OCI-LY1 (cell line): ENCODE results near the gene GUF1.

Experiments used
- H2AFZ ChIP-seq: fragments of 200-600 bp; sonication (generic), shearing (Covaris generic); 2 replicates; pipeline ENCODE4 v1.6.0; 2014; ENCODE audit warnings: antibody characterized with exemption, mild to moderate bottlenecking, low read length
- H3F3A ChIP-seq: fragments of 200-600 bp; sonication (generic), shearing (Covaris generic); 2 replicates; pipeline ENCODE4 v1.6.0; 2014; ENCODE audit warnings: mild to moderate bottlenecking, antibody characterized with exemption, low read length, moderate library complexity; ENCODE audit not compliant: insufficient read depth
- H3K27ac ChIP-seq: fragments of 200-600 bp; sonication (generic); 2 replicates; pipeline ENCODE4 v1.5.1; 2014; ENCODE audit warnings: low read length, mixed run types, mild to moderate bottlenecking, low read depth; ENCODE audit not compliant: poor library complexity, severe bottlenecking
- H3K27me3 ChIP-seq: fragments of 200-600 bp; sonication (generic); 2 replicates; pipeline ENCODE4 v1.6.0; 2014; ENCODE audit warnings: antibody characterized with exemption, mild to moderate bottlenecking, low read length, moderate library complexity; ENCODE audit not compliant: insufficient read depth
- H3K36me3 ChIP-seq: fragments of 200-600 bp; sonication (generic); 2 replicates; pipeline ENCODE4 v1.6.1; 2014; ENCODE audit warnings: mild to moderate bottlenecking, antibody characterized with exemption, low read length, moderate library complexity, mixed read lengths; ENCODE audit not compliant: insufficient read depth
- H3K4me1 ChIP-seq: fragments of 200-600 bp; sonication (generic); 2 replicates; pipeline ENCODE4 v1.5.1; 2014; ENCODE audit warnings: mild to moderate bottlenecking, low read length, moderate library complexity; ENCODE audit not compliant: insufficient read depth, severe bottlenecking
- H3K4me2 ChIP-seq: fragments of 200-600 bp; sonication (generic), shearing (Covaris generic); 2 replicates; pipeline ENCODE4 v1.6.1; 2014; ENCODE audit warnings: low read length
- H3K4me3 ChIP-seq: fragments of 200-600 bp; sonication (generic); 2 replicates; pipeline ENCODE4 v1.5.1; 2014; ENCODE audit warnings: low read length, low read depth, mild to moderate bottlenecking, mixed read lengths; ENCODE audit not compliant: poor library complexity, severe bottlenecking
- H3K79me2 ChIP-seq: fragments of 200-600 bp; shearing (Covaris generic); 2 replicates; pipeline ENCODE4 v1.6.1; 2016; ENCODE audit warnings: mixed run types, low read length, mixed read lengths; ENCODE audit not compliant: insufficient read depth
- H3K9ac ChIP-seq: fragments of 200-600 bp; sonication (generic), shearing (Covaris generic); 2 replicates; pipeline ENCODE4 v1.6.1; 2014; ENCODE audit warnings: mild to moderate bottlenecking, low read length, mixed read lengths
- H3K9me2 ChIP-seq: fragments of 200-600 bp; sonication (generic), shearing (Covaris generic); 2 replicates; pipeline ENCODE4 v1.6.1; 2014; ENCODE audit warnings: low read depth, mild to moderate bottlenecking, low read length, mixed read lengths
- H3K9me3 ChIP-seq: fragments of 200-600 bp; shearing (Covaris generic); 2 replicates; pipeline ENCODE4 v1.6.1; 2014; ENCODE audit warnings: low read length, mixed read lengths
- H4K20me1 ChIP-seq: fragments of 200-600 bp; sonication (generic), shearing (Covaris generic); 2 replicates; pipeline ENCODE4 v1.6.0; 2016; ENCODE audit warnings: mild to moderate bottlenecking, low read length; ENCODE audit not compliant: insufficient read depth
- EZH2 ChIP-seq: fragments of 200-600 bp; sonication (generic), shearing (Covaris generic); IDR thresholded peaks from 2 replicates; pipeline ENCODE4 v1.8.0; 2017; ENCODE audit warnings: borderline replicate concordance, mixed run types, mild to moderate bottlenecking, antibody characterized with exemption, low read length, moderate library complexity, mixed read lengths
- TF ChIP-seq, protein P1 (sequence below): fragments of 200-600 bp; sonication (generic), shearing (Covaris generic); IDR thresholded peaks from 2 replicates; pipeline ENCODE4 v1.5.1; 2017; ENCODE audit warnings: mild to moderate bottlenecking, antibody characterized with exemption, low read length, moderate library complexity, mixed read lengths

GUF1 gene

DNA sequence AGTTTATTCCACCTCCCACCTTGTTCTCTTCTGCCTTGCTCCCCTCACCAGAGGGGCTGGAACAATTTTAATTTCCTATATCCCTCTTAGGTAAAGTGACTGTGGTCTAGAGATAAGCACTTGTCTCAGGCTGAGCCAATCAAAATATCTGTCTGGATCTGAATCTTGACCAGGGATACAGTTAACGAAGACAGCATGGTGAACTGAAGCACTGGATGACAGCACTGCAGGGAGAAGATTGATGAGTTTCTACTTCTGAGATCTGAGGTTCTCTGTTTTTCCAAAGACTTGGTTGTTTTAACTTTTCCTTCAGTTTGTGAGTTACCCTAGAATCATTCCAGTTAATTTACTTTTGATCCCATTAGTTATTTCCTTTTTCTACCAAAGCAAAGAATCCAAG, 34.9 kb downstream of the GUF1 start:
- H2AFZ ChIP-seq = no peak overlapping the region
- peaks cover under 1% of the 10 kb centered on the region; the same call in 1 of the 2 replicates for H3F3A ChIP-seq
- no peak overlapping the region for H3K4me2 ChIP-seq
- H3K36me3 ChIP-seq = peaks cover 40% of the 10 kb centered on the region; the same call in 1 of the 2 replicates
- no peaks in the 10 kb centered on the region for H3K4me1 ChIP-seq
- H3K9me2 ChIP-seq = no peaks in the 10 kb centered on the region
- peaks cover 11% of the 10 kb centered on the region for H3K79me2 ChIP-seq
- no peaks in the 10 kb centered on the region for H4K20me1 ChIP-seq
- H3K27me3 ChIP-seq = no peaks in the 10 kb centered on the region
- H3K27ac ChIP-seq = no peak overlapping the region
- TF ChIP-seq, protein P1, sequence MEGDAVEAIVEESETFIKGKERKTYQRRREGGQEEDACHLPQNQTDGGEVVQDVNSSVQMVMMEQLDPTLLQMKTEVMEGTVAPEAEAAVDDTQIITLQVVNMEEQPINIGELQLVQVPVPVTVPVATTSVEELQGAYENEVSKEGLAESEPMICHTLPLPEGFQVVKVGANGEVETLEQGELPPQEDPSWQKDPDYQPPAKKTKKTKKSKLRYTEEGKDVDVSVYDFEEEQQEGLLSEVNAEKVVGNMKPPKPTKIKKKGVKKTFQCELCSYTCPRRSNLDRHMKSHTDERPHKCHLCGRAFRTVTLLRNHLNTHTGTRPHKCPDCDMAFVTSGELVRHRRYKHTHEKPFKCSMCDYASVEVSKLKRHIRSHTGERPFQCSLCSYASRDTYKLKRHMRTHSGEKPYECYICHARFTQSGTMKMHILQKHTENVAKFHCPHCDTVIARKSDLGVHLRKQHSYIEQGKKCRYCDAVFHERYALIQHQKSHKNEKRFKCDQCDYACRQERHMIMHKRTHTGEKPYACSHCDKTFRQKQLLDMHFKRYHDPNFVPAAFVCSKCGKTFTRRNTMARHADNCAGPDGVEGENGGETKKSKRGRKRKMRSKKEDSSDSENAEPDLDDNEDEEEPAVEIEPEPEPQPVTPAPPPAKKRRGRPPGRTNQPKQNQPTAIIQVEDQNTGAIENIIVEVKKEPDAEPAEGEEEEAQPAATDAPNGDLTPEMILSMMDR = no peak
- TF ChIP-seq EZH2 = no peak
- no peaks in the 10 kb centered on the region for H3K9me3 ChIP-seq
- no peak overlapping the region for H3K4me3 ChIP-seq
- H3K9ac ChIP-seq = no peak overlapping the region

DNA sequence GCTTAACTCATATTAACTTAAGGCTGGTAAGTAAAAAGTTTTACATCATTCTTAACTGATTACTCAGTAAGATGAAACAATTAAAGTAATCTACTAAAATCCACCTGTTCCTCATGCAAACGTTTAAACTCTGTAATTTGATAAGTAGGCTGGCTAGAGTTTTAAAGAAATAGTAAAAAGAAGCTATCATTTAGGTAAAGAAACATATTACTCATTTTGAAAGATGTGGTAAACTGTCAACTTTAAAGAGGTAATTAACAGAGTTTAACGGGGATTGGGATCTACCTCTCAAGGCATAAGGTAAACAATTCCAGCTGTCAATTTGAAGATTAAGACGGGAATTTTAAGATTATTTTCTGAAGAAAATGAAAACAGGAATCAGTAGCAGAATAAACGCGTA, 38.4 kb downstream of the GUF1 start:
- no peak overlapping the region for H2AFZ ChIP-seq
- no peak overlapping the region for H3K4me2 ChIP-seq
- no peaks in the 10 kb centered on the region for H3K4me1 ChIP-seq
- TF ChIP-seq EZH2 = no peak
- TF ChIP-seq, protein P1 = no peak
- no peaks in the 10 kb centered on the region for H3K27me3 ChIP-seq
- no peak overlapping the region for H3K9ac ChIP-seq
- peaks cover 37% of the 10 kb centered on the region; the same call in 1 of the 2 replicates for H3K36me3 ChIP-seq
- no peak overlapping the region for H3K4me3 ChIP-seq
- H3K79me2 ChIP-seq = peaks cover 45% of the 10 kb centered on the region
- no peaks in the 10 kb centered on the region for H3F3A ChIP-seq
- H4K20me1 ChIP-seq = no peaks in the 10 kb centered on the region
- H3K27ac ChIP-seq = no peak overlapping the region
- H3K9me3 ChIP-seq = no peaks in the 10 kb centered on the region
- no peaks in the 10 kb centered on the region for H3K9me2 ChIP-seq

DNA sequence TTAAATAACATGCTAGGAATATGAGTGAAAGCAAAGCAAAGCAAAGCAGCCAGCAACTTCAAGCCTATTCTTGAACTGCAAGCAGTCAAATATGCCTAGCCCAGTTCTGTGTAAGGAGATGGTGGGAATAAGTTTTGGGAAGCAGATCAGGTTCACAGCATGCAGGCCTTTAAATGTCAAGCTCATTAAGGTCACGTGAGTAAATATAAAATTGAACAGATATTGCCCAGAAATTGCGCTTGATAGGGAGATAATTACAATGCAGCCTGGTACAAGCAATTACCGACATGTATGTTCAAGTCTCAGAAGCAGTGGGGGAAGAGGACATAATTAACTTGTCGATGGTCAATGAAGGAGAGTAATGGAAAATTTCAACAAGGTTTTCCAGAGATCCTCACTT, 42.2 kb downstream of the GUF1 start:
- Histone ChIP-seq H3K27me3 (no peaks in the 10 kb centered on the region), H3K9me3 (no peaks in the 10 kb centered on the region), H3K4me1 (peaks cover 22% of the 10 kb centered on the region), H3K27ac (no peak overlapping the region), H3F3A (no peaks in the 10 kb centered on the region), H3K79me2 (peaks cover 83% of the 10 kb centered on the region), H4K20me1 (no peaks in the 10 kb centered on the region), H3K4me2 (no peak overlapping the region), H3K36me3 (peaks cover 18% of the 10 kb centered on the region; the same call in 1 of the 2 replicates), H3K9me2 (no peaks in the 10 kb centered on the region), H3K4me3 (no peak overlapping the region), H2AFZ (no peak overlapping the region), H3K9ac (no peak overlapping the region)
- TF ChIP-seq EZH2 = no peak
- TF ChIP-seq, protein P1 = no peak
